HepG2 (cell line): Measurements from ENCODE around the gene SEC14L2. TPM values are rescaled to one million over a fixed set of nuclear protein-coding genes. Genes with fewer than 3 reads are reported as not detected.
A peak's percentile ranks its signal among the peaks of the same experiment; 100 is the strongest.

Experiments used
- ARNT ChIP-seq: fragments of 450-650 bp; IDR thresholded peaks from 2 replicates; pipeline ENCODE4 v1.6.1; 2017
- ATF7 ChIP-seq, 2 experiments: fragments of 450-650 bp in 1 of 2; sonication (generic) in 1 of 2; formaldehyde crosslinking in 1 of 2; IDR thresholded peaks; 2 replicates each; pipeline versions ENCODE4 v1.4.0 to v1.6.1; 2016 to 2020; ENCODE audit warnings: antibody characterized with exemption in 1 of 2, mild to moderate bottlenecking in 1 of 2, missing genetic modification reagents in 1 of 2
- CBFB ChIP-seq: sonication (generic); formaldehyde crosslinking; IDR thresholded peaks from 2 replicates; pipeline ENCODE4 v1.4.0; 2020; ENCODE audit warnings: missing genetic modification reagents
- CEBPB ChIP-seq: IDR thresholded peaks from 2 replicates; pipeline ENCODE4 v1.6.1; 2011; ENCODE audit warnings: low read depth, low read length, improper control_type of control experiment, borderline replicate concordance
- EED ChIP-seq: sonication (generic); formaldehyde crosslinking; IDR thresholded peaks from 2 replicates; pipeline ENCODE4 v1.5.0; 2020; ENCODE audit warnings: mild to moderate bottlenecking, missing genetic modification reagents
- ISX ChIP-seq: sonication (generic); formaldehyde crosslinking; conservative IDR thresholded peaks from 2 replicates; pipeline ENCODE4 v1.5.0; 2020; ENCODE audit warnings: missing genetic modification reagents
- MYC ChIP-seq: sonication (generic); formaldehyde crosslinking; IDR thresholded peaks from 2 replicates; pipeline ENCODE4 v1.9.0; 2021; ENCODE audit warnings: missing genetic modification reagents, borderline replicate concordance
- PPARG ChIP-seq: conservative IDR thresholded peaks from 2 replicates; pipeline ENCODE4 v1.6.1; 2016; ENCODE audit warnings: missing biosample characterization, missing genetic modification reagents
- SALL2 ChIP-seq: sonication (generic); formaldehyde crosslinking; IDR thresholded peaks from 2 replicates; pipeline ENCODE4 v1.8.1; 2023; ENCODE audit warnings: mild to moderate bottlenecking, missing genetic modification reagents, inconsistent platforms
- SKI ChIP-seq: fragments of 450-650 bp; IDR thresholded peaks from one replicate; pipeline ENCODE4 v1.6.1; 2018; ENCODE audit warnings: mild to moderate bottlenecking; ENCODE audit not compliant: partially characterized antibody
- SYNCRIP ChIP-seq: fragments of 200-400 bp; formaldehyde crosslinking; IDR thresholded peaks from 2 replicates; pipeline ENCODE4 v1.6.1; 2018; ENCODE audit warnings: mild to moderate bottlenecking, low read depth, low read length; ENCODE audit not compliant: insufficient read depth
- TP53 ChIP-seq: sonication (generic); formaldehyde crosslinking; conservative IDR thresholded peaks from 2 replicates; pipeline ENCODE4 v1.4.0; 2020; ENCODE audit warnings: missing genetic modification reagents
- ZNF253 ChIP-seq: sonication (generic); formaldehyde crosslinking; IDR thresholded peaks from 2 replicates; pipeline ENCODE4 v1.8.0; 2022; ENCODE audit warnings: mild to moderate bottlenecking, missing genetic modification reagents, borderline replicate concordance
- ZNF34 ChIP-seq: sonication (generic); formaldehyde crosslinking; IDR thresholded peaks from 2 replicates; pipeline ENCODE4 v1.4.0; 2020; ENCODE audit warnings: mild to moderate bottlenecking, missing genetic modification reagents, borderline replicate concordance
- ZNF432 ChIP-seq: sonication (generic); formaldehyde crosslinking; IDR thresholded peaks from 2 replicates; pipeline ENCODE4 v1.5.0; 2020; ENCODE audit warnings: missing genetic modification reagents, mild to moderate bottlenecking, borderline replicate concordance
- ZNF737 ChIP-seq: sonication (generic); formaldehyde crosslinking; IDR thresholded peaks from 2 replicates; pipeline ENCODE4 v1.5.0; 2020; ENCODE audit warnings: missing genetic modification reagents, mild to moderate bottlenecking, borderline replicate concordance
- ZNF746 ChIP-seq: sonication (generic); formaldehyde crosslinking; IDR thresholded peaks from 2 replicates; pipeline ENCODE4 v1.8.0; 2022; ENCODE audit warnings: mild to moderate bottlenecking, missing genetic modification reagents
- ZNF777 ChIP-seq: sonication (generic); formaldehyde crosslinking; IDR thresholded peaks from 2 replicates; pipeline ENCODE4 v1.4.0; 2020; ENCODE audit warnings: missing genetic modification reagents
- polyA plus RNA-seq, 8 experiments: library from polyadenylated mRNA; depleted of rRNA in 3 of 8; stranded (reverse) in 7 of 8; unstranded in 1 of 8; fragments of >200 nt; fragmentation: Illumina TruSeq in 4 of 8; extraction: Trizol in 4 of 8; gene quantifications; 2 replicates each; pipeline versions ENCODE4 v1.2.1 to v1.2.3, GENCODE V29; 2011 to 2016; ENCODE audit warnings: low read depth in 4 of 8, missing spikeins in 1 of 8, mixed read lengths in 1 of 8; ENCODE audit not compliant: insufficient read depth in 1 of 8
- total RNA-seq, 5 experiments: library from RNA; depleted of rRNA; stranded (reverse); fragments of >200 nt; fragmentation: Illumina TruSeq; extraction: Trizol; gene quantifications; 2 replicates each; pipeline ENCODE4 v1.2.3, GENCODE V29; 2016; ENCODE audit warnings: low read depth in 1 of 5
- TF ChIP-seq, protein P1 (sequence below): sonication (generic); formaldehyde crosslinking; conservative IDR thresholded peaks from 2 replicates; pipeline ENCODE4 v1.4.0; 2020; ENCODE audit warnings: missing genetic modification reagents
- TF ChIP-seq, protein P2 (sequence below): sonication (generic); formaldehyde crosslinking; IDR thresholded peaks from 2 replicates; pipeline ENCODE4 v1.4.0; 2020; ENCODE audit warnings: missing genetic modification reagents, mild to moderate bottlenecking, borderline replicate concordance
- TF ChIP-seq, protein P3 (sequence below): sonication (generic); formaldehyde crosslinking; IDR thresholded peaks from 2 replicates; pipeline ENCODE4 v1.8.0; 2022; ENCODE audit warnings: mild to moderate bottlenecking, missing genetic modification reagents
- TF ChIP-seq, protein P4 (sequence below): sonication (generic); formaldehyde crosslinking; IDR thresholded peaks from 2 replicates; pipeline ENCODE4 v1.4.0; 2020; ENCODE audit warnings: missing genetic modification reagents

SEC14L2 gene
- total and polyA plus RNA-seq, 2 of the 13 experiments (the other 11 are each of a cell fraction or from before 2014, with no cell fraction given), result 4.1 to 5.1 TPM

DNA sequence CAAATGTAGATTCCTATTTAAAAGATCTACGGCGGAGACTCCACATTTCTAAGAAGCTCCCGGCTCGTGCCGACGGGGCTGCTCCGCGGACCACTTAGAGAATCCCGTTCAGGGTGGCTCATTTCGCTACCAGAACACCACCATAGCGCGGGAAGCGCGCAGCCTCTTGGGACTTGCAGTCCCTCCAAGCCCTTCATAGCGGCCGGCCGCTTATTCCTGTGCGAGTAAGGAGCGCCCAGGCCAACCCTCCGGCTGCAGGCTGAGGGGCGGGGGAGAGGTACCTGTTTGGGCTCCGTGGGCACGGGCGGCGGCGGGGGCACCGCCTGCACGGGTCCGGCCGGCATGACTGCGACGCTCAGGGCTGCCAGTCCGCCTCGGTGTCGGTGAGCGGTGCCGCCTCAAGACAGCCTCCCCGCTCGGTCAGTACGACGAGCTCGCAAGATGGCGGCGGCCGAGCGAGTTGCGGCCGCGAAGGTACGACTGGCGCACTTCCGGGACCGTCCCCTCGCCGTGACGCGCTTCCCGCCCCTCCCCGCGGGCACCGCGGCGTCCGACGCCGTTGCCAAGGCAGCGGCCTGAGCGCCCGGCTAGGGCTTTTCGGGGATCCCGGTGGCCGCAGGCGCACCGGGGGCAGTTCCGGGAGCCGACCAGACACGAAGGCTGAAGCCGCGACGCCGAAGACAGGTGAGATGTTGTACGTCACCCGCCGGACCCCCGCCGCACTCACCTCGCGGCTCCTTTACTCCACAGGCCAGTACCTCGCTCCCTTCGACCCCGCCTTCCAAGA lies 40.2 kb upstream of the SEC14L2 start, which contains the start of the genes CCDC157 and SF3A1 (continued):
- TF ChIP-seq, protein P1, sequence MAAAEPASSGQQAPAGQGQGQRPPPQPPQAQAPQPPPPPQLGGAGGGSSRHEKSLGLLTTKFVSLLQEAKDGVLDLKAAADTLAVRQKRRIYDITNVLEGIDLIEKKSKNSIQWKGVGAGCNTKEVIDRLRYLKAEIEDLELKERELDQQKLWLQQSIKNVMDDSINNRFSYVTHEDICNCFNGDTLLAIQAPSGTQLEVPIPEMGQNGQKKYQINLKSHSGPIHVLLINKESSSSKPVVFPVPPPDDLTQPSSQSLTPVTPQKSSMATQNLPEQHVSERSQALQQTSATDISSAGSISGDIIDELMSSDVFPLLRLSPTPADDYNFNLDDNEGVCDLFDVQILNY (CRISPR knock-in tag), result no peak; the same call in 1 of the 2 replicates
- TF ChIP-seq CEBPB, result no peak
- TF ChIP-seq SALL2, result peak; percentile 94; the same call in 1 of the 2 replicates
- no peak for TF ChIP-seq SKI
- 0 out of 2 replicates have a peak, but pooled peaks have one; percentile 60 for TF ChIP-seq TP53
- no peak for TF ChIP-seq ZNF432 (CRISPR knock-in tag)
- no peak for TF ChIP-seq ZNF746 (CRISPR knock-in tag)
- no peak for TF ChIP-seq SYNCRIP
- peak; percentile 69 for TF ChIP-seq ZNF777 (CRISPR knock-in tag)
- peak; percentile 85 for TF ChIP-seq CBFB (CRISPR knock-in tag)
- TF ChIP-seq, protein P2, sequence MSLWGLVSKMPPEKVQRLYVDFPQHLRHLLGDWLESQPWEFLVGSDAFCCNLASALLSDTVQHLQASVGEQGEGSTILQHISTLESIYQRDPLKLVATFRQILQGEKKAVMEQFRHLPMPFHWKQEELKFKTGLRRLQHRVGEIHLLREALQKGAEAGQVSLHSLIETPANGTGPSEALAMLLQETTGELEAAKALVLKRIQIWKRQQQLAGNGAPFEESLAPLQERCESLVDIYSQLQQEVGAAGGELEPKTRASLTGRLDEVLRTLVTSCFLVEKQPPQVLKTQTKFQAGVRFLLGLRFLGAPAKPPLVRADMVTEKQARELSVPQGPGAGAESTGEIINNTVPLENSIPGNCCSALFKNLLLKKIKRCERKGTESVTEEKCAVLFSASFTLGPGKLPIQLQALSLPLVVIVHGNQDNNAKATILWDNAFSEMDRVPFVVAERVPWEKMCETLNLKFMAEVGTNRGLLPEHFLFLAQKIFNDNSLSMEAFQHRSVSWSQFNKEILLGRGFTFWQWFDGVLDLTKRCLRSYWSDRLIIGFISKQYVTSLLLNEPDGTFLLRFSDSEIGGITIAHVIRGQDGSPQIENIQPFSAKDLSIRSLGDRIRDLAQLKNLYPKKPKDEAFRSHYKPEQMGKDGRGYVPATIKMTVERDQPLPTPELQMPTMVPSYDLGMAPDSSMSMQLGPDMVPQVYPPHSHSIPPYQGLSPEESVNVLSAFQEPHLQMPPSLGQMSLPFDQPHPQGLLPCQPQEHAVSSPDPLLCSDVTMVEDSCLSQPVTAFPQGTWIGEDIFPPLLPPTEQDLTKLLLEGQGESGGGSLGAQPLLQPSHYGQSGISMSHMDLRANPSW, result no peak; the same call in 1 of the 2 replicates
- no peak for TF ChIP-seq ARNT
- 0 out of 2 replicates have a peak, but pooled peaks have one; percentile 38 for TF ChIP-seq PPARG (CRISPR knock-in tag)
- TF ChIP-seq ATF7 (IDR thresholded peaks at IDR 0.05), result no peak
- no peak; the same call in 1 of the 2 replicates for TF ChIP-seq ATF7 (CRISPR knock-in tag; IDR thresholded peaks at IDR 0.05)
- TF ChIP-seq ZNF253, result no peak
- no peak for TF ChIP-seq ZNF737
- TF ChIP-seq, protein P3, sequence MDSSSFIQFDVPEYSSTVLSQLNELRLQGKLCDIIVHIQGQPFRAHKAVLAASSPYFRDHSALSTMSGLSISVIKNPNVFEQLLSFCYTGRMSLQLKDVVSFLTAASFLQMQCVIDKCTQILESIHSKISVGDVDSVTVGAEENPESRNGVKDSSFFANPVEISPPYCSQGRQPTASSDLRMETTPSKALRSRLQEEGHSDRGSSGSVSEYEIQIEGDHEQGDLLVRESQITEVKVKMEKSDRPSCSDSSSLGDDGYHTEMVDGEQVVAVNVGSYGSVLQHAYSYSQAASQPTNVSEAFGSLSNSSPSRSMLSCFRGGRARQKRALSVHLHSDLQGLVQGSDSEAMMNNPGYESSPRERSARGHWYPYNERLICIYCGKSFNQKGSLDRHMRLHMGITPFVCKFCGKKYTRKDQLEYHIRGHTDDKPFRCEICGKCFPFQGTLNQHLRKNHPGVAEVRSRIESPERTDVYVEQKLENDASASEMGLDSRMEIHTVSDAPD (CRISPR knock-in tag), result no peak
- TF ChIP-seq, protein P4, sequence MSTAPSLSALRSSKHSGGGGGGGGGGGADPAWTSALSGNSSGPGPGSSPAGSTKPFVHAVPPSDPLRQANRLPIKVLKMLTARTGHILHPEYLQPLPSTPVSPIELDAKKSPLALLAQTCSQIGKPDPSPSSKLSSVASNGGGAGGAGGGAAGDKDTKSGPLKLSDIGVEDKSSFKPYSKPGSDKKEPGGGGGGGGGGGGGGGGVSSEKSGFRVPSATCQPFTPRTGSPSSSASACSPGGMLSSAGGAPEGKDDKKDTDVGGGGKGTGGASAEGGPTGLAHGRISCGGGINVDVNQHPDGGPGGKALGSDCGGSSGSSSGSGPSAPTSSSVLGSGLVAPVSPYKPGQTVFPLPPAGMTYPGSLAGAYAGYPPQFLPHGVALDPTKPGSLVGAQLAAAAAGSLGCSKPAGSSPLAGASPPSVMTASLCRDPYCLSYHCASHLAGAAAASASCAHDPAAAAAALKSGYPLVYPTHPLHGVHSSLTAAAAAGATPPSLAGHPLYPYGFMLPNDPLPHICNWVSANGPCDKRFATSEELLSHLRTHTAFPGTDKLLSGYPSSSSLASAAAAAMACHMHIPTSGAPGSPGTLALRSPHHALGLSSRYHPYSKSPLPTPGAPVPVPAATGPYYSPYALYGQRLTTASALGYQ, result peak; percentile 74
- peak; percentile 87 for TF ChIP-seq MYC (CRISPR knock-in tag)
- TF ChIP-seq EED, result 0 out of 2 replicates have a peak, but pooled peaks have one; percentile 56
- no peak for TF ChIP-seq ZNF34
- peak; percentile 85; the same call in 1 of the 2 replicates for TF ChIP-seq ISX (CRISPR knock-in tag)
